HG03108 (cell line): ENCODE results near the gene FXYD5.
A peak's percentile ranks its signal among the peaks of the same experiment; 100 is the strongest.
"Not testable (repeated sequence)": the region's sequence is repeated elsewhere in the genome, so short reads cannot be mapped to it uniquely, and the experiment has no call there.

ENCODE experiments used
- ATAC-seq: cut with Tn5 transposase; IDR thresholded peaks from one replicate; pipeline ENCODE4 v1.9.1; 2021; ENCODE audit warnings: moderate library complexity; ENCODE audit not compliant: unreplicated experiment

Gene FXYD5

DNA sequence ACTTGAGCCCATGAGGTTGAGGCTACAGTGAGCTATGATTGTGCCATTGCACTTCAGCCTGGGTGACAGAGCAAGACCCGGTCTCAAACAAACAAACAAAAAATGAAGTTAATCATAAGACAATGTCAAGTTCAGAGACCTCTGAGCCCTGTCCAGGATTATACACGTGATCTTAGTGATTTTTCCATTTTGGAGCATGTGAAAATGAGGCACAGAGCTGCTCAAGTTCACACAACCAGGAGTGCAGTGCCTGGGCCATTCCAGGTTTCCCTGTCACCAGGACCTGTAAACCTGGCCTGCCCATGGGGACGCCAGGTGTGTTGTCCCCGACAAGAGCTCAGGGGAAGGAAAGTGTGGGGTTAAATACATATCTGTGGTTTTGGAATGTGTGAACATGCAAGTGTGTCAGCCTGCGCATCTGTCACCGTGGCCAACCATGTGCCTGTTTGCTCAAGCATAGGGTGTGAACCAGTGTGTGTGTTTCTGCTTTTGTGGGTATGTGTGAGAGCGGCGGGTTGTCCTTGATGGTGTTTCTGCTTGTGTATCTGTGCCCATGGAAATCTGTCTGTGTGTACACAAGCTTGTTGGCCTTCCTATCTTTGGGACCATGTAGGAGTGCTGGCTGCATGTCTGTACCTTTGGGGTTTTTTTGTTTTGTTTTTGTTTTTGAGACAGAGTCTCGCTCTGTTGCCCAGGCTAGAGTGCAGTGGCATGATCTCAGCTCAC lies 17.4 kb upstream of the FXYD5 start:
- ATAC-seq, result no peak

DNA sequence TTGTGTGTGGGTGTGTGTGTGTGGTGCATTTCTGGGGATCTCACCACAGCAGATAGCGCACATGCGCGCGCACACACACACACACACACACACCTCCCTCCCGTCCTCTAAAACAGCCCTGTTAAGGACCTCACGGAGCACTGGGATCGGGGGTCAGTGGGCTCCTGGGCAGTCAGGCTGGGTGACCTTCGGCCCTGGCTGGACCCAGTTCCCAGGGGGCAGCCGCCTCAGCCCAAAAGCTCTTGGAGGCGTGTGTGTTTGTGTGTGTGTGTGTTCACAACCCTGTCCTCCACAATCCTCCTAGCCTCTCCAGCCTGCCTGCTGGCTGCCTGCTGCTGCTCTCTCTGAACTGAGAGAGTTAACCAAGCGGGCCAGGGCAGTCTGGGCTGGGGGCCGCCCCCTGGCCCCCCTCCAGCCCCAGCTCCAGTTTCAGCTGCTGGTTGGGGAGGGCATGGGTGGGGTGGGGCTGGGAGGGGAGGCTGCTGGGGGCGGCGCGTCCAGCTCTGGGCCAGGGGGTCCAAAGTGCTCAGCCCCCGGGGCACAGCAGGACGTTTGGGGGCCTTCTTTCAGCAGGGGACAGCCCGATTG lies 16.1 kb upstream of the FXYD5 start, which contains the start of gene FXYD1:
Gene FXYD1 (plus strand): TSS at position 520 of the 588 bp plus-strand sequence. CDS start 1,256 bp downstream, outside the sequence.
- ATAC-seq, result no peak

- ATAC-seq, result no peak
These were observed 14.2 kb upstream of the FXYD5 start for GRCh38 chr19:35140207-35140961.

DNA sequence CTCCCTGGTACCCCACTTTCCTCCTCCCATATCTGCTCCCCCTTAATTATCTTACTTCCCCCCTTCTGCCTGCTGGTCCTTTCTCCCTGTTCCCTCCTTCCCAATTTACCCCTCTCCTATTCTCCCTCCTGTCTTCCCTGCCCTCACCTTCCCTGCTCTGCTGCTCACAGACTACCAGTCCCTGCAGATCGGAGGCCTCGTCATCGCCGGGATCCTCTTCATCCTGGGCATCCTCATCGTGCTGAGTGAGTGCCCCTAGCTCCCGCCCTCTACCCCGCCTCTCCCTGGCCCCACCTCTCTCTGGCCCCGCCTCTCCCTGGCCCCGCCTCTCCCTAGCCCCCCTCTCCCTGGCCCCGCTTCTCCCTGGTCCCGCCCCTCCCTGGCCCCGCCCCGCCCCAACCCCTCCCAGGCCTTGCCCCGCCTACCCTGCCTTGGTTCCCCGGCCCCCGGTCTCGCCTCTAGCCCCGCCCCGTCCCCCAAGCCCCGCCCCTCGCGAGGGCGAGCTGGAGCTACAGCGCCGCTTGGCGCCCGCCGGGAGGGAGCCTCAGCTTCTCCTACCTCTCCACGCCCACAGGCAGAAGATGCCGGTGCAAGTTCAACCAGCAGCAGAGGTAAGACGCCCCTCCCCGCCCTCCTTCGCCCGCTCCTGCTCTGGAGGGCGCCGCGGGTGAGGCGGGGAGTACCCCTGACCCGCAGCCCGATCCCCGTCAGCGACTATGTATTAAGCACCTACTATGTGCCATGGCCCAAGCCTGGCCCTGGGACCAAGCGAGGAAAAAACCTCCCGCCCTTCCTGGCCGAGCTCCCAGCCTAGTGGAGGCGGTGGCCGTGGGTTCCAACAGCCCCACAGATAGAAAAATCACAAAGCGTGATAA lies 13.3 kb upstream of the FXYD5 start:
- ATAC-seq, result peak; percentile 27

DNA sequence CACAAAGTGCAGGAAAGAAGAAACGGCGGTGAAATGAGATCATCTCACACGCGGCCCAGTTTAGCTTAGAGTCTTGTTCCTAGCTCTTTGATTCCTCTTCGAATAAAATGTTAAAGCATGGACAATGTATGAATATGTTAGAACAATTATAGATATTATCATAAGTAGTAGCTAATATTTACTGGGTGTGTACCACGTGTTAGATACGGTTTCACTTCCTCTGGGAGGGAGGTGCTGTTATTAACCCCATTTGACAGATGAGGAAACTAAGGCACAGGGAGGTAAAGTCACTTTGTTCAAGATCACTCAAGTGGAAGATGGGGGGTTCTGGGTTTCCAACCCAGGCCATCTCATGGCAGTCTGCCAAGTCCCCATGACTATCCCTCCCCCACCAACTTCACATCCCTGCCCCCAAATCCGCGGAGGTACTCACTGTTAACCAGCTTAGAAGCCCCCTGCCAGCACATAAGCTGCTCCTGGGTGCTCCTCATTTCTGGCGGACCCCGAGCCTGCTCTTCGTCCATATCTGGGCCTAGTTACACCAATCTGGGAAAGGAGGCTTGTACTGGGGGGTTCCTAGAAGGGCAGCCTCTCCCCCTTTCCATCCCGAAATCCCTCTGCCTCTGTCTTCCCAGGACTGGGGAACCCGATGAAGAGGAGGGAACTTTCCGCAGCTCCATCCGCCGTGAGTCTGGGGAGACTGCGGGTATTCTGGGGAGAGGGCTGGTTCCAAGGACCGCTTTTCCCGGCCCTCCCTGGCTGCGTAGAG lies 12.5 kb upstream of the FXYD5 start:
- ATAC-seq, result no peak

DNA sequence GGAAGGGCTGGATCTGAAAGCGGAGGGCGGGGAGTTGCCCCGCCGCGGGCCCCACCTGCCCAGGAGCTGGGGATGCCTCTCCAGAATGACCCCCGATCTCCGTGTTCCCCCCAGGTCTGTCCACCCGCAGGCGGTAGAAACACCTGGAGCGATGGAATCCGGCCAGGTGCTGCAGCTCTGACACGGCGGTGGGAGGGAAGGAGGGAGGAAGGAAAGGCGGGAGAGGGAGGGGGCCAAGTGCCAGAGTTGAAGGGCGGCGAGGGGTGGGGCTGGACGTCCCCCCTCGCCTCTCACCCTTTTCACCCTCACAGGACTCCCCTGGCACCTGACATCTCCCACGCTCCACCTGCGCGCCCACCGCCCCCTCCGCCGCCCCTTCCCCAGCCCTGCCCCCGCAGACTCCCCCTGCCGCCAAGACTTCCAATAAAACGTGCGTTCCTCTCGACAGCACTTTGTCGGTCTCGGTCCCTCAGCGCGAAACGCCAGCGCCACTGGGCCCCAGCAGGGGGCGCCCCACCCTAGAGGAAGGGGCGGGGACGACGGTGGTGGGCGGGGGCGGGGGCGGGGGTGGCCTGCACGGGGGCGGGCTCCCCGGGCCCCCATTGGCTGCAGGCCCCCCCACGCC lies 11.8 kb upstream of the FXYD5 start:
- ATAC-seq, result no peak

DNA sequence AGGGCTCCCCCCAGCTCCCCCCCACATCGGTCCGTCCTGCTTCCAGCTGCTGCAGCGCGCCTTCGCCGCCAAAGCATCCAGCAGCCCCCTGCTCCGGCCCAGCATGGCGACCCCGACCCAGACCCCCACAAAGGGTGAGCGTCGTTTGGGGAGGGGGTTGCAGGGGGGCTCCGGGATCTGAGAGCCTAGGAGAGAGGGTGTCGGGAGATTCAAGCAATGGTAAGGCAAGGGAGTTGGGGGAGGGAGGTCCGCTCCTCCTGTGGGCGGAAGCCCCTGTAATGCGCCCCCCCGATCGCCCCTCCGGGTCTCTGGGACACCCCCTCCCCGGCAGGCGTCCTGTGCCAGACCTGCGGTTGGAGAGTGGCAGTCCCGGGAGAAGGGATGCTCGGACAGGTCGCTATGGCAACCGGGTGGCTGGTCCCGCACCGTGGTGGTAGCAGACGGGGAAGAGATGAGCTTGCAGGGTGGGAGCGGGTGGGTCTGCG lies 11.3 kb upstream of the FXYD5 start, which contains the start of gene FXYD7:
Gene FXYD7 (plus strand): TSS at position 25 of the 485 bp plus-strand sequence. CDS start 79 bp downstream, at position 104.
- ATAC-seq, result no peak

DNA sequence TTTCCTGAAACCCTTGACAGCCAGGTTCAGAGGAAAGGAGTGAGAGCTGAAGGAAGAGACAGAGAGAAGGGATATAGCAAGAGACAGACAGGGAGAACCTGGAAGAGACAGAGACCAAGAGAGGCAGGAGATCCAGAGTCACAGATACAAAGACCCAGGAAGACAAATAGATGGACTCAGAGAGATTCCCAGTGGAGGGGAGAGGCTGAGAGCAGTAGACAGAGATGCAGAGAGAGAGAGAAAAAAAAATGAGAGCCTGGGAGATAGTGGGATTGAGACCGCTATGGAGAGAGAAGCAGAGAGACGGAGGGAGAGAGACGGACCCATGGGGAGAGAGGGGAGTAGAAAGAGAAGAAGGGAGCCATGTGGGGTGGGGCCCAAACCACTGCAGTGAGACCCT lies 10.7 kb upstream of the FXYD5 start:
- no peak for ATAC-seq

DNA sequence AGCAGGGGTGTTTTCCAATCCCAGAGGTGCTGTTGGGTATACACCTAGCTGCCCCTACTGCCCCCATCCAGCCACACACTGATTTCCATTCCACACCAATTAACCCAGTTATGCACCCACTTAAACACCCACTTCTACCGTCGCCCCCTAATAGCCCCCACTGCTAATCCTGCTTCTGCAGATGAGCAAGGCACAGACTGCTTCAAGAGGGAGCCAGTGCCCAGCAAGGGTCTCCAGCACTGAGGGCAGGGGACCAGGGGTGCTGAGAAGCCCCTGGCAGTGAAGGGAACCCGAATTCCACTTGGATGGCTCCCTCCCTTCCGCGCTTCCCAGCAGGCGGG lies 10.3 kb upstream of the FXYD5 start:
- ATAC-seq, result no peak

DNA sequence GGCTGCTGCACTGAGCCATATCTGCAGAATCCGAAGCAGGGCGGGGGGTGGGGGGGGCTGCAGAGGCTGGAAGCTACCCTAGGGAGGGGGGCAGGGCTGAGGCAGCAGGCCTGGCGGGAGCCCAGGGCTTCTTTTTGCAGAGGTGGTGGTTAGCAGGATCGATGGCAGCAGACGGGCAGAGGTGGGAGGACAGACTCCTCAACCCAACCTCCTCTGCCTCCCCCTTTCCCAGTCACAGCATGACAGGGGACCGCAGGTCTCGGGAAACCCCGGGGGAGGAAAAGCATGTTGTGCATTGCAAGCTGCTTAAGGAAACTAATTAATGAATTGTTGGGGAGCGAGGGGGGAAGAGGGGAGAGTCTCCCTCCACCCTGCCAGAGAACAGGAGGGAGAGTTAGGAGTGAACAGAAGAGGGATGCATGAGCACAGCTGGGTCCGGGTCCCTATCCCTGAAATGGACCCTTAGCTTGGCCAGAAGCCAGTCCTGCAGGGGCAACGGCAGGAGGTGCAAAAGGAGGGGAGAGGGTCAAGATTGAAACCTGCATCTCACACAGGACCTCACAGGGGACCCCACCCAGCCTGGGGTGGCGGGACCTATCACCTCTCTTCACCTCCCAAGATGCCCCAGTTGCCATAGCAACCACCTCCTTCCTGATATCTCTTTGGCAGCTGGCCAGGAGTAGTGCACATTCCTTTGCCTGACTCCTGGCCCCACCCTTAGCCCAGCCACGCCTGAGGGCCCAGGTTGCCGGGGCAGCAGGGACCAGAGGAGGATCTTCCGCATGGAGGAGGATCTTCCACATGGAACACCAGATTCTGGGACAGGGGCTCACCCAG lies 9.7 kb upstream of the FXYD5 start:
- ATAC-seq, result no peak

DNA sequence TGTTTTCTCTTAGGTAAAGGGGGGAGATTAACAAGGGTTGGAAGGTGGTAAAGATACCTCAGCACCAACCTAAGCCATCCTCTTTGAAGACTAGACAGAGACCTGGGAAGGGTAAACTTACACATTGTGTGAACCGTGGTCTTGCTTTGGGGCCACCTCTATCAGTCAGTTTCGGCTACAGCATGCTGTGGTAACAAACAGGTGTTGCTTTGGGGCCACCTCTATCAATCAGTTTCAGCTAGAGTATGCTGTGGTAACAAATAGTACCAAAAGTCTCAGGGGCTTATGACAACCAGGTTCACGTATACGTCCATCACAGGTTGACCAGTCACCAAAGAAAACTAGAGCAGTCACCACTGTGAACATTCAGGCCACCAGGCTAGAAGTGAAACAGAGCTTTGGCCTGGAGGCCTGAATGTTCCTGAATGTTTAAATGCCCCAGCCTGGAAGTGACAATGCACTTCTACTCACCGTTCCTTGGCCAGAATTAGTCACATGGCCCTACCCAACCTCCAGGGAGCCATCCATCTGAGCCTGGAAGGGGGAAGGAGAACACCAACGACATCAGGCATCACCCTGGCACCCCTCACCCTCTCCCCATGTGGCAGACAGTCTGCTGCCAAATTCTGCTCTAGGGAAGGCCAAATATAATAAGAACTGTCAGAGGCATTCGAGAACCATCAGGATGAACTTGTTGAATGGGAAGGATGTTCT lies 7.6 kb upstream of the FXYD5 start:
- no peak for ATAC-seq

DNA sequence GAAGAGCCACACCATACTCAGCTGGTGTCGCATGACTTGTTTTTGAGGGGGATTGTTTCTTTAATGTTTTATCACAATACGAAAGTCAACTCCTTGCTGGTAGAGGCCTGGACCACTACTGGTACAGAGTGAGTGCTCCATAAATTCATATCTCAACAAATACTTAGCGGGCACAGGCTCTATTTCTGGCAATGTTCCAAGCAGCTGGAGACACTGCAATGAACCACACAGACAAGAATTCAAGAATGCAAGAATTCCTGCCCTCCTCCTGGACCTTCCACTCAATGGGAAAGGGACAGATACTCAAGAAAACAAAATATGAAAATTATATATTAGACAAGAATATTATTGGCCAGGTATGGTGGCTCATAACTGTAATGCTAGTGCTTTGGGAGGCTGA lies 5.1 kb upstream of the FXYD5 start:
- no peak for ATAC-seq

DNA sequence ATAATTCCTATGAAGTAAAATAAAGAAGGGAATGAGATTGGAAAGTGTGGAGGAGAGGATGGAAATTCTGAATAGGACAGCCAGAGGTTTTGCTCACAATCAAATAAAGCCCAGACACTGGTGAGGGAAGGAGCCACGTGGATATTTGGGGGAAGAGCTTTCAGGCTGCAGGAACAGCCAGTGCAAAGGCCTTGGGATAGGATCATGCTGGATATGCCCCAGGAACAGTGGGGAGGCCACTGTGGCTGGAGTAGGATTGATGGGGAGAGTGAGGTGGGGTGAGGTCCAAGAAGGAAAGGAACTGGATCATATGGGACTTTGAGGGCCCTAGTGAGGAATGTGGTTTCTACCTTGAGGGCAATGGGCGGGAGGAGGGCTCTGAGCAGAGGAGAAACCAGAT lies 4.1 kb upstream of the FXYD5 start:
- no peak for ATAC-seq

DNA sequence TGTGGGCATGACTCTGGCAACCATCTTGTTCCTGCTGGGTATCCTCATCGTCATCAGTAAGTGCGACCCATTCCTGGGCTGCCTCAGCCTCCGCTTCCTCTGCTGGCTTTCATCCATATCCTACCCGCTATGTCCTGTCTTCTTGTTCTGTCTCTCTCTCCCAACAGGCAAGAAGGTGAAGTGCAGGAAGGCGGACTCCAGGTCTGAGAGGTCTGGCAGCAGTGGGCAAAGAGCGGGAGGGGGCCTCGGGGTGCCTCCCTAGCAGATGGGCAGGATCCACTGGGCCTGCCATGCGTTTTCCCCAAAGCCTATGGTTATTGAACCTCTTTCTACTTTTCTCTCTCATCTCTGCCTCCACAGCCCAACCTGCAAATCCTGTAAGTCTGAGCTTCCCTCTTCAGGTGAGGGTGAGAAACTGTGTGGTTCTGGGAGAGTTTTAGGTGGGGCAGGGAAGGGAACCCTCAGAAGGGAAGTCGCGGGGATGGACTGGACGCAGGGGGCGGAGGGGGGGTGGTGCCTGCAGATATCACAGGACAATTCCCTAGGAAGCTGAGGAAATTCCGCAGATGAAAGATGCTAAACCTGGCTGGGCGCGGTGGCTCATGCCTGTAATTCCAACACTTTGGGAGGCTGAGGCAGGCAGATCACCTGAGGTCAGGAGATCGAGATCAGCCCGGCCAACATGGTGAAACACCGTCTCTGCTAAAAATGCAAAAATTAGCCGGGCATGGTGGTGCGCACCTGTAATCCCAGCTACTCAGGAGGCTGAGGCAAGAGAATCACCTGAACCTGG lies 3.1 kb upstream of the FXYD5 start:
- no peak for ATAC-seq

DNA sequence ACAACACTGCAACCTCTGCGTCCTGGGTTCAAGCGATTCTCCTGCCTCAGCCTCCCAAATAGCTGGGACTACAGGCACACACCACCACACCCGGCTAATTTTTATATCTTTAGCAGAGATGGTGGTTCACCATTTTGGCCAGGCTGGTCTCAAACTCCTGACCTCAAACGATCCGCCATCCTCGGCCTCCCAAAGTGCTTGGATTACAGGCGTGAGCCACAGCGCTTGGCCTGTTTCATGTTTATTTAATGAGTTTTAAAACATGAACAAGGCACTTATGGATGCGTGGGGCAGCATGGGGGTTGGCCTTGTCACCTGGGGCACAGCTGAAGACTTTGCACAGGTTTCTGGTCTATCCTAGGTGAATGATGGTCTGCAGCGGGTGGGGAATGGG lies 1.4 kb upstream of the FXYD5 start:
- ATAC-seq, result not testable (repeated sequence)

- ATAC-seq, result no peak
These were observed 622 bp upstream of the FXYD5 start for GRCh38 chr19:35153701-35154524.
